ES-I3 (cell line): ENCODE data around the gene ADAMTS16.

Source experiments
- H3K36me3 ChIP-seq: 2 replicates; pipeline ENCODE4 v1.6.1; 2013; ENCODE audit warnings: mild to moderate bottlenecking, low read length, control low read depth, moderate library complexity; ENCODE audit not compliant: insufficient read depth
- H3K4me1 ChIP-seq: 2 replicates; pipeline ENCODE4 v1.6.1; 2013; ENCODE audit warnings: mild to moderate bottlenecking, control low read depth, low read length; ENCODE audit not compliant: insufficient read depth
- H3K9ac ChIP-seq: 2 replicates; pipeline ENCODE4 v1.6.1; 2013; ENCODE audit warnings: low read depth, mild to moderate bottlenecking, low read length, moderate library complexity
- H3K9me3 ChIP-seq: 2 replicates; pipeline ENCODE4 v1.6.1; 2013; ENCODE audit warnings: mild to moderate bottlenecking, low read length, moderate library complexity; ENCODE audit not compliant: control insufficient read depth, insufficient read depth

The ADAMTS16 gene

GRCh38 chr5:5359618-5360017, 219.5 kb downstream of the ADAMTS16 start:
- Histone ChIP-seq H3K9me3 (no peaks in the 10 kb centered on the region), H3K4me1 (peaks cover 9% of the 10 kb centered on the region), H3K36me3 (no peaks in the 10 kb centered on the region), H3K9ac (no peak overlapping the region)

GRCh38 chr5:5360363-5360940, 220.3 kb downstream of the ADAMTS16 start:
- H3K4me1 ChIP-seq: peaks cover 9% of the 10 kb centered on the region

DNA sequence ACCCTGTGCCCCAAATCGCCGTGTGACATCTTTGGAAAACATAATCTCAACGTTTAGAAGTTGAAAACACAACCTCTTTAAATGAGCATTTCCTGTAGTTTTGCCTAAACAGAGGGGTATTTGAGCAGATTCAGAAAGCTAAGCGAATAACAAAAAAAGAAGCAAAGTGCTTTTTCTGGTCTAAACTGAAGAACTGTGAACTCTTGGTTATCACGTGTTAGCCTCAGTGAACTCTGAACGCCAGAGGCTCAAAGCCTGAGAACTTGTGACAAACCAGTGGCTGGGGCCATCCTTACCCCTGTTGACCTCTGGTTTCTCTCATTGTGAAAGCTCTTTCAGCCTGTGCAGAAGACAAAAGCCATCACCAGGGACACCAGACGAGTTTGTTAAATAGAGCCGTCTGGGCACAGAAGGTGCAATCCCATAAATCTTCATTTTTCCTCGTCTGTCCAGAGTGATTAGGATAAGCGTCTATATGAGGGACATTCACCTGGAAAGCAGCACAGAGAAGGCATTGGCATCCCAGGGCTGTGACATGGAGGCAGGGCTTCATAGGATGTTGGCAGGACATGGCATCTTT, 220.9 kb downstream of the ADAMTS16 start:
- Histone ChIP-seq H3K36me3 (no peaks in the 10 kb centered on the region), H3K9me3 (no peaks in the 10 kb centered on the region), H3K9ac (no peak overlapping the region), H3K4me1 (peaks cover 9% of the 10 kb centered on the region)

More at GRCh38 chr5:5360363-5360940, 220.3 kb downstream of the ADAMTS16 start:
- no peaks in the 10 kb centered on the region for H3K9me3 ChIP-seq
- no peak overlapping the region for H3K9ac ChIP-seq
- no peaks in the 10 kb centered on the region for H3K36me3 ChIP-seq

GRCh38 chr5:5363045-5363444, 222.9 kb downstream of the ADAMTS16 start:
- no peaks in the 10 kb centered on the region for H3K36me3 ChIP-seq
- H3K9ac ChIP-seq: no peak overlapping the region
- H3K9me3 ChIP-seq: no peaks in the 10 kb centered on the region

DNA sequence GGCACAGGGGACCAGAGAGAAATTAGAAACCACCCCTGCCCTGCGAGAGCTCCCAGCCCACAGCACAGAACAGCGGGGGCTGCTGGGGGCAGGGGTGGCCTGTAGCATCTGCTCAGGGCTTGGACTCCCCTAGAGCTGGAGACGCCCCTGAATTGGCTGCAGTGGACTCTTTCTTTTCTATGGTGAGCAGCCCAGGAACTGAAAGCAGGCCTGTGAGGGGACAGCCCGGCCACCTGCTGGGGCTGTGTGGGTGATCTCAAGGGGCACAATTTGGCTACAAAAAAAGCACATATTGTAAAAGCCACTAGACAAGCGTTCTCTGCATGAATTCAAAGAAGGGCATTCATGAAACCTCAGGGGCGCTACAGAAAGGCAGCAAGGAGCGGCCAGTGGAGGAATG, 224.8 kb downstream of the ADAMTS16 start:
- no peaks in the 10 kb centered on the region for H3K9me3 ChIP-seq
- no peak overlapping the region for H3K9ac ChIP-seq
- peaks cover 9% of the 10 kb centered on the region for H3K4me1 ChIP-seq
- no peaks in the 10 kb centered on the region for H3K36me3 ChIP-seq

More at GRCh38 chr5:5363045-5363444, 222.9 kb downstream of the ADAMTS16 start:
- H3K4me1 ChIP-seq: peaks cover 9% of the 10 kb centered on the region

GRCh38 chr5:5367739-5368138, 227.6 kb downstream of the ADAMTS16 start:
- no peaks in the 10 kb centered on the region for H3K9me3 ChIP-seq

DNA sequence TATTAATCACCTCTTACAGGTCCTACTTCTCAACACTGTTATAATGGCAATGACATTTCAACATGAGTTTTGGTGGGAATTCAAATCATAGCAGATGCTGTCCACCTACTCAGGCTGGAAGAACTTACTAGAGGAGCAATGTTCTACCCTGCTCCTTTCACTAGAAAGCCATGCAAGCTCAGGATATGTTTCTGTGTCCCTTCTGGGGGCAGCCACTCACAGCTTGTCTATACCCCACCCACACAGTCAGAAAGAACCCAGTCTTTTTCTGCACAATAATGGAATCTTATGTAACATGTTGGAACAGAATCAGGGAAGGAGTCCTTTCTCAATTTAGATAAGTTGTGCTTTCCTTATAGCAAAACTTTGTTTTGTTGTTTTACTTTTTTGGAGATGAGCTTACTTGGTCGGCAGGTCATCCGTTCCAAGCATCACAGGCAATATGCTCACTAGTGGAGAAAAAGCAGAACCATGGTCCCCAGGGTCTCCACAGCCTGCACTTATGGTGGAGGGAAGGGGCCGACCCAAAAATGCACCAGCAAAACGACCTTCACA, 229.0 kb downstream of the ADAMTS16 start:
- H3K36me3 ChIP-seq: no peaks in the 10 kb centered on the region
- H3K9me3 ChIP-seq: no peaks in the 10 kb centered on the region; the same call in 1 of the 2 replicates
- no peak overlapping the region for H3K9ac ChIP-seq
- H3K4me1 ChIP-seq: 0 out of 2 replicates have a peak, but pooled peaks cover 3% of the 10 kb centered on the region

More at GRCh38 chr5:5367739-5368138, 227.6 kb downstream of the ADAMTS16 start:
- Histone ChIP-seq H3K36me3 (no peaks in the 10 kb centered on the region), H3K4me1 (peaks cover 3% of the 10 kb centered on the region; the same call in 1 of the 2 replicates), H3K9ac (no peak overlapping the region)
